GM13976 (cell line): ENCODE measurements around the gene ALCAM.

ENCODE experiments used
- DNase-seq: peaks from one replicate; pipeline ENCODE4 v3.0.0; 2012; ENCODE audit warnings: low spot score
- CTCF ChIP-seq: IDR thresholded peaks from 2 replicates; pipeline ENCODE4 v1.5.1; 2012; ENCODE audit warnings: borderline replicate concordance, mild to moderate bottlenecking; ENCODE audit not compliant: insufficient read depth; ENCODE audit errors: extremely low read depth, missing control alignments, control extremely low read depth
- in situ Hi-C: fragments of 300-500 bp; cut with MboI; formaldehyde crosslinking; loops from one replicate; pipeline ENCODE4 v1.12.0; 2022; ENCODE audit warnings: low sequenced_read_pairs, mixed read lengths, inconsistent platforms; ENCODE audit not compliant: unreplicated experiment

The ALCAM gene

DNA sequence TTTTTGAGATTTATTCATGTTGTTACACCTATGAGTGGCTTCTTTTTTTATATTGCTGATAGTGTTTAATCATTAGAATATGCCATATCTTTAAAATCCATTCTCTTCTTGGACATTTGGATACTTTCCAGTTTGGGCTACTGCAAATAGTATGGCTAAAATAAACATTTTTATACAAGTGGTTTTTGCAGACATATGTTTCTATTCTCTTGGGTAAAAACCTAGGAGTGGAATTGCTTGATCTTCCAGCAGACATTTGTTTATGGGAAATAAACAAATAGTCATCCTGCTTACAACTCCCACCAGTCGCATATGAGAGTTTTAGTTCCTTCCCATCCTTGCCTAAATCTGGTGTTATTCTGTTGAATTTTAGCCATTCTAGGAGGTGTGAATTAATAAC, 193.1 kb downstream of the ALCAM start:
- no peak for DNase-seq
- in situ Hi-C loops = no loop called here
- no peak for TF ChIP-seq CTCF

DNA sequence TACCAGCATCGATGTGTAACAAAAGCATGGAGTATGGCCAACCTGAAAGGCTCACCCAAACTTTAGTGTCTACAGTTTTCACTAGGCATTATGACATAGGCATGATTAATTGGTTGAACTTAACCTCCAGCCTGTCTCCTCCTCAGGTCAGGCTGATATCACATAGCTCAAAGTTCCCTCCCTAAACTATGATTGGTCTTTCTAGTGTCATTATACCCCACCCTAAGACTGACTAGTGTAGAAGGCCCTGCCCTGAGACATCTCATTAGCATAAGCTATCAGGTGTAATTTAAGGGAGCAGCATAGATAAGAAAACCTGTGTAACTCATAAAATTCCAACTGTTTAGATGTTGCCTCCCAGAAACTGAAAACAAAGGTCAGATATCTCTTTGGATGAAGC, 195.2 kb downstream of the ALCAM start:
- TF ChIP-seq CTCF = no peak
- DNase-seq = no peak
- in situ Hi-C loops = no loop called here

GRCh38 chr3:105564546-105565288, 198.0 kb downstream of the ALCAM start:
- TF ChIP-seq CTCF = no peak
- in situ Hi-C loops = no loop called here
- no peak for DNase-seq

- in situ Hi-C loops = no loop called here
- TF ChIP-seq CTCF = no peak
- DNase-seq = no peak
Observed at GRCh38 chr3:105571005-105571404, 204.3 kb downstream of the ALCAM start.

DNA sequence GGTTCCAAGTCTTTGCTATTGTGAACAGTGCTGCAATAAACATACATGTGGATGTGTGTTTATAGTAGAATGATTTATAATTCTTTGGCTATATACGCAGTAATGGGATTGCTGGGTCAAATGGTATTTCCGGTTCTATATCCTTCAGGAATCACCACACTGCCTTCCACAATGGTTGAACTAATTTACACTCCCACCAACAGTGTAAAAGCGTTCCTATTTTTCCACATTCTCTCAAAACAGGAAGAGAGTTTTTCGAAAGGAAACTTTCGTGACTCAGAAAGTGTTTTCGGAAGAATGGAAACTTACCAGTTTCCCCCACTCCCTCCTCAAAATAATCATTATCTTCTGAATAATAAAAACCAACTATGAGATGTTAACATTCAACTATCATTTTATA, 205.8 kb downstream of the ALCAM start:
- TF ChIP-seq CTCF = no peak
- in situ Hi-C loops = no loop called here
- DNase-seq = no peak

DNA sequence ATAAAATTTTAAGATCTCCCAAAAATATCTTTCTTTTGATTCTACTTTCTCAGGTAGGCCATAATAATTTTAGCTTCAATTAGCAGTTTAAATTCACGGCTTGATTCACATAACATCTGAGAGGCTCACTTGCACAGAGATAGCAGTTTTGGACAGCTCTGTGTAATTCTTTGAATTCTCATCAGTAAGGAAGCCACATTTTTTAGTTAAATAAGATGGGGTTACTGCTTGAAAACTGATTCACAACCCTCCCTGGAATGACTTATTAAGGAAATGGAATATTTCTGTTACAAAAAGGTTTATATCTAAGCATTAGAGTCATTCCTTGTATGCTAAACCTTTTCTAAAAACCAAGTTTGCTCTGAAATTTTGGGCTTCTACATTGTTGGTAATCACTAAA, 212.7 kb downstream of the ALCAM start:
- in situ Hi-C loops = no loop called here
- TF ChIP-seq CTCF = no peak
- no peak for DNase-seq

DNA sequence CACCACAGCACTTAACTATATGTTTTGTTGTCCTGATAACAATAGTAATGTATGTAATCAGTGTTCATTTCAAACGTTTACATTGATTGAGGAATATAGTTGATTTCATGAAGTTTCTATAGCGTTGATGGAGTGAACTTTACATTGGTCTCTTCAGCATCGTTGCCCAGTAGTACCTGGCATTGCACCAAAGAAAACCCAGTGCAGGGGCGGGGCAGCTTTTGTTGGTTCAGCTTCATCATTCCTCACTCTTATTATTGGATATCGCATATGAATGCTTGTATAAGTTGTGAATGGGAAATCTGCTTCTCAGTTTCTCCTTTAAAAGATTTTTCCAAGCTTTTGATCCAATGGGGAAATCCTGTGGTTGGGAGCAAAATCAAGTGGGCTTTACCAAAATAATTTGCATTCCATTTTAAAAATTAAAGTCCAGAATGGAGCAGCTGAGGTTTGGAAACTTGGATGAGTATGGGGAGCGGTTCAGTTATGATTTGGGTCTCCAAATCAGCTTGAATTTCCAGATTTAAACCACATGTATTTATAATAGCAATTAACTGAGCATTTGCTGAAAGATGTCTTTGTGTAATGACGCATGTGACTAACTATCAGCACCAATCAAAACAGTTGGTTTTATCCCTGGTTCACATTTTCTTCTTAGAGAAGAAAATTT, 213.7 kb downstream of the ALCAM start:
- in situ Hi-C loops = no loop called here
- no peak for DNase-seq
- no peak for TF ChIP-seq CTCF
